ENCODE measurements around the gene ZBTB24.

The ZBTB24 gene

DNA sequence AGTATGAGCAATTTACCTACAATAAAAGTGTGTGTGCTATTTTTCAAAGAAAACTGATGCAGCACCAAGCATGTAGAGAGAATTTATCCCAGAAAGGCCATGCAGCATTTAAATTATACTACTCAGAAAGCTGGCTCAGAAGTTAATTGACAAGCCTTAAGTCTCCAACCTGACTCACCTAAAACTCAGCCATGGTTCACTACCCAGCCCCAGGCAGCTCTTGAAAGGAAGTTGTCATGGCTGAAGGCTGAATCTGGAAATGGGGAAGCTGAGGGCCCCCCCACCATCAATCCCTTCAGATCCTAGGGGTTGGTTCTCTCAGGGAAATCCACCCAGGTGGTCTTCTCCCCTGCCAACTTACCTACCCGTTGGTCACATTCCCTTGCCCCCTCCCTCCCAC is 62.3 kb downstream of the ZBTB24 start:
- no peak for DNase-seq (ENCODE audit: low read depth in 2 of 2)

- no peak for DNase-seq (ENCODE audit: low read depth in 2 of 2)
Observed at GRCh38 chr6:109417646-109418045, 65.4 kb downstream of the ZBTB24 start.

Data from fibroblast of skin of left biceps (primary cell).